H1 (cell line): Measurements from ENCODE around the gene CAPN11. TPM values are rescaled to one million over a fixed set of nuclear protein-coding genes. Genes with fewer than 3 reads are reported as not detected.

ENCODE experiments used
- CTCF ChIA-PET: fragments of 300-600 bp; sonication (Branson Sonifier 250); formaldehyde crosslinking; loops from one replicate; lab custom pipeline; 2021; ENCODE audit not compliant: partially characterized antibody; lab: Charles Lee
- POLR2A ChIA-PET: fragments of 300-600 bp; sonication (Branson Sonifier 250); formaldehyde crosslinking; loops from one replicate; lab custom pipeline; 2021; ENCODE audit warnings: inconsistent platforms; ENCODE audit not compliant: partially characterized antibody; lab: Charles Lee
- DNase-seq, 2 experiments: peaks; one replicate each; pipeline versions ENCODE4 v3.0.0 to v3.0.0-alpha.2; 2010 to 2022; ENCODE audit warnings: low spot score in 2 of 2, low read depth in 1 of 2, mixed read lengths in 1 of 2
- FAIRE-seq: peaks from 2 replicates; lab custom pipeline; 2011; peaks lifted over from hg19 to GRCh38; lab: Jason Lieb, UNC
- H2AFZ ChIP-seq: 2 replicates; pipeline ENCODE4 v1.8.1; 2012; ENCODE audit warnings: low read length, inconsistent platforms
- H2AK5ac ChIP-seq: 2 replicates; pipeline ENCODE4 v1.6.1; 2013; ENCODE audit warnings: low read depth, low read length
- H2BK120ac ChIP-seq: replicated peaks from 2 replicates; pipeline ENCODE3; 2013; ENCODE audit warnings: low read depth, low read length, inconsistent platforms
- H2BK12ac ChIP-seq: 2 replicates; pipeline ENCODE4 v1.6.1; 2013; ENCODE audit warnings: low read depth, low read length
- H2BK15ac ChIP-seq: 2 replicates; pipeline ENCODE4 v1.6.1; 2013; ENCODE audit warnings: low read length
- H2BK20ac ChIP-seq: 2 replicates; pipeline ENCODE4 v1.6.1; 2013; ENCODE audit warnings: low read length
- H2BK5ac ChIP-seq: 2 replicates; pipeline ENCODE4 v1.6.1; 2013; ENCODE audit warnings: low read depth, low read length
- H3K14ac ChIP-seq: 2 replicates; pipeline ENCODE4 v1.6.1; 2013; ENCODE audit warnings: inconsistent platforms; ENCODE audit not compliant: insufficient read length
- H3K18ac ChIP-seq: 2 replicates; pipeline ENCODE4 v1.6.1; 2013; ENCODE audit warnings: low read length; ENCODE audit errors: extremely low read depth
- H3K23ac ChIP-seq: 2 replicates; pipeline ENCODE4 v1.6.1; 2013; ENCODE audit warnings: inconsistent platforms; ENCODE audit not compliant: insufficient read length
- H3K23me2 ChIP-seq: 2 replicates; pipeline ENCODE4 v1.6.1; 2013; ENCODE audit warnings: low read depth, low read length
- H3K27ac ChIP-seq: 2 replicates; pipeline ENCODE4 v1.6.1; 2011; ENCODE audit warnings: low read depth, low read length, inconsistent platforms
- H3K27me3 ChIP-seq, 4 experiments: replicated peaks in 1 of 4; 1 replicate in 1 of 4; 2 replicates in 3 of 4; pipeline versions ENCODE4 v1.6.1 to v1.8.1; 2011 to 2013; ENCODE audit warnings: low read length in 3 of 4, mild to moderate bottlenecking in 3 of 4, inconsistent platforms in 2 of 4, mixed read lengths in 2 of 4, moderate library complexity in 1 of 4; ENCODE audit not compliant: control insufficient read depth in 3 of 4, insufficient read depth in 3 of 4; ENCODE audit errors: extremely low read depth in 1 of 4
- H3K36me3 ChIP-seq, 4 experiments: 2 replicates each; pipeline versions ENCODE4 v1.6.1 to v1.8.1; 2011 to 2013; ENCODE audit warnings: mild to moderate bottlenecking in 4 of 4, low read length in 3 of 4, moderate library complexity in 2 of 4, control low read depth in 1 of 4, inconsistent platforms in 1 of 4; ENCODE audit not compliant: insufficient read depth in 4 of 4, control insufficient read depth in 2 of 4
- H3K4ac ChIP-seq: replicated peaks from 2 replicates; pipeline ENCODE3; 2013; ENCODE audit warnings: low read length, low read depth, mixed read lengths, inconsistent platforms; ENCODE audit not compliant: insufficient read length
- H3K4me1 ChIP-seq, 4 experiments: replicated peaks in 1 of 4; 1 replicate in 1 of 4; 2 replicates in 3 of 4; pipeline versions ENCODE4 v1.6.1 to v1.8.1; 2011 to 2013; ENCODE audit warnings: low read length in 3 of 4, inconsistent platforms in 2 of 4, mixed read lengths in 1 of 4; ENCODE audit not compliant: insufficient read depth in 4 of 4, control insufficient read depth in 3 of 4
- H3K4me2 ChIP-seq, 2 experiments: 2 replicates each; pipeline versions ENCODE4 v1.6.1 to v1.8.1; 2011 to 2013; ENCODE audit warnings: low read depth in 2 of 2, low read length in 2 of 2, control low read depth in 1 of 2, inconsistent platforms in 1 of 2, mild to moderate bottlenecking in 1 of 2; ENCODE audit not compliant: insufficient read depth in 1 of 2
- H3K4me3 ChIP-seq, 4 experiments: fragments of 200-600, 300-600 bp in 1 of 4; sonication (generic), shearing (Covaris generic), sonication (Bioruptor Twin) in 1 of 4; 2 replicates each; pipeline versions ENCODE4 v1.5.1 to v1.8.1; 2011 to 2016; ENCODE audit warnings: low read length in 4 of 4, low read depth in 3 of 4, control low read depth in 2 of 4, inconsistent platforms in 2 of 4, mild to moderate bottlenecking in 2 of 4, mixed read lengths in 1 of 4, moderate library complexity in 1 of 4; ENCODE audit not compliant: insufficient read depth in 2 of 4; ENCODE audit errors: extremely low read depth in 1 of 4
- H3K56ac ChIP-seq: replicated peaks from 2 replicates; pipeline ENCODE3; 2013; ENCODE audit warnings: low read depth, mild to moderate bottlenecking, mixed read lengths, low read length, inconsistent platforms; ENCODE audit not compliant: insufficient read length
- H3K79me1 ChIP-seq: 2 replicates; pipeline ENCODE4 v1.6.1; 2013; ENCODE audit warnings: low read depth, low read length, control low read depth
- H3K79me2 ChIP-seq, 2 experiments: 2 replicates each; pipeline versions ENCODE4 v1.6.1 to v1.8.1; 2012 to 2013; ENCODE audit warnings: low read length in 2 of 2, mild to moderate bottlenecking in 2 of 2, inconsistent platforms in 1 of 2; ENCODE audit not compliant: insufficient read depth in 2 of 2, control insufficient read depth in 1 of 2
- H3K9ac ChIP-seq, 4 experiments: replicated peaks in 1 of 4; 1 replicate in 1 of 4; 2 replicates in 3 of 4; pipeline versions ENCODE4 v1.6.1 to v1.8.1; 2011 to 2013; ENCODE audit warnings: low read depth in 3 of 4, low read length in 3 of 4, control low read depth in 2 of 4, mild to moderate bottlenecking in 2 of 4, moderate library complexity in 2 of 4, inconsistent platforms in 1 of 4; ENCODE audit errors: extremely low read depth in 1 of 4
- H3K9me3 ChIP-seq, 2 experiments: 2 replicates each; pipeline versions ENCODE4 v1.6.1 to v1.8.1; 2012 to 2013; ENCODE audit warnings: mild to moderate bottlenecking in 2 of 2, moderate library complexity in 2 of 2, control low read depth in 1 of 2, inconsistent platforms in 1 of 2, low read depth in 1 of 2, low read length in 1 of 2, mixed read lengths in 1 of 2; ENCODE audit not compliant: insufficient read depth in 2 of 2
- H4K20me1 ChIP-seq, 2 experiments: replicated peaks in 1 of 2; 2 replicates each; pipeline versions ENCODE3 to v1.8.1; 2011 to 2013; ENCODE audit warnings: inconsistent platforms in 2 of 2, low read length in 2 of 2, mild to moderate bottlenecking in 1 of 2; ENCODE audit not compliant: insufficient read depth in 2 of 2, control insufficient read depth in 1 of 2
- H4K5ac ChIP-seq: 2 replicates; pipeline ENCODE4 v1.6.1; 2013; ENCODE audit warnings: low read length, low read depth, mixed read lengths, inconsistent platforms; ENCODE audit not compliant: insufficient read length
- H4K8ac ChIP-seq: 2 replicates; pipeline ENCODE4 v1.8.0; 2013; ENCODE audit warnings: mild to moderate bottlenecking, moderate library complexity, low read length, inconsistent platforms; ENCODE audit not compliant: insufficient read depth; ENCODE audit errors: extremely low read depth
- H4K91ac ChIP-seq: replicated peaks from 2 replicates; pipeline ENCODE3; 2013; ENCODE audit warnings: low read length, mixed read lengths, inconsistent platforms; ENCODE audit not compliant: insufficient read length
- CBX8 ChIP-seq: fragments of 300-800, 300-1000 bp; sonication (generic); IDR thresholded peaks from 2 replicates; pipeline ENCODE4 v1.7.1; 2016; ENCODE audit warnings: low read depth, low read length, borderline replicate concordance
- CHD1 ChIP-seq: IDR thresholded peaks from 2 replicates; pipeline ENCODE4 v1.6.1; 2012; ENCODE audit warnings: low read depth, low read length, improper control_type of control experiment
- CREB1 ChIP-seq: IDR thresholded peaks from 2 replicates; pipeline ENCODE4 v1.6.1; 2012; ENCODE audit warnings: inconsistent platforms
- MAFK ChIP-seq: IDR thresholded peaks from 2 replicates; pipeline ENCODE4 v1.6.1; 2012; ENCODE audit warnings: low read depth, mild to moderate bottlenecking, improper control_type of control experiment, low read length
- PHF8 ChIP-seq: fragments of 200-600 bp; sonication (generic); conservative IDR thresholded peaks from 2 replicates; pipeline ENCODE4 v1.7.1; 2012; ENCODE audit warnings: low read depth, mild to moderate bottlenecking, inconsistent platforms, low read length, moderate library complexity
- POLR2AphosphoS5 ChIP-seq: IDR thresholded peaks from 2 replicates; pipeline ENCODE4 v1.6.1; 2011; ENCODE audit warnings: low read depth, low read length
- RAD21 ChIP-seq, 2 experiments: IDR thresholded peaks in 1 of 2; conservative IDR thresholded peaks in 1 of 2; 2 replicates each; pipeline ENCODE4 v1.6.1; 2011; ENCODE audit warnings: low read depth in 2 of 2, low read length in 2 of 2, improper control_type of control experiment in 1 of 2, inconsistent platforms in 1 of 2, mild to moderate bottlenecking in 1 of 2, moderate library complexity in 1 of 2
- RBBP5 ChIP-seq: IDR thresholded peaks from 2 replicates; pipeline ENCODE4 v1.7.1; 2012; ENCODE audit warnings: low read depth, mild to moderate bottlenecking, inconsistent platforms, low read length, moderate library complexity, borderline replicate concordance
- SIRT6 ChIP-seq: IDR thresholded peaks from one replicate; pipeline ENCODE4 v1.7.1; 2012; ENCODE audit warnings: low read length, inconsistent platforms
- TCF12 ChIP-seq: IDR thresholded peaks from 2 replicates; pipeline ENCODE4 v1.6.1; 2011; ENCODE audit warnings: low read depth, mild to moderate bottlenecking, low read length
- WGBS, 2 experiments: shearing (Covaris generic) in 1 of 2; methylation state at CpG; one replicate each; pipeline versions ENCODE4 v1.1.6 to v1.1.7; 2013 to 2015; ENCODE audit warnings: low lambda C conversion rate in 2 of 2, mixed read lengths in 2 of 2, inconsistent platforms in 1 of 2, low coverage in 1 of 2, missing lambda C conversion rate in 1 of 2; ENCODE audit not compliant: insufficient replicate concordance in 2 of 2, insufficient coverage in 1 of 2, insufficient read length in 1 of 2; ENCODE audit errors: extremely low coverage in 1 of 2, missing lambda C conversion rate in 1 of 2; 5-methylcytosine and 5-hydroxymethylcytosine counted together
- polyA plus RNA-seq, 7 experiments: library from polyadenylated mRNA; depleted of rRNA in 3 of 7; stranded (reverse) in 5 of 7; unstranded in 2 of 7; fragments of >200 nt in 5 of 7; fragments of 200-250 nt in 2 of 7; gene quantifications; 1 replicate in 5 of 7; 2 replicates in 1 of 7; 4 replicates in 1 of 7; pipeline versions ENCODE4 v1.2.1 to v1.2.3, GENCODE V29; 2011 to 2013; ENCODE audit warnings: missing spikeins in 2 of 7, mixed read lengths in 2 of 7
- total RNA-seq: library from RNA; stranded (reverse); fragmentation: NEBNext Ultra II Directional; extraction: Animal tissue kit (Norgen Biotek cat#: 25700); gene quantifications from 2 replicates; pipeline ENCODE4 v1.2.1, GENCODE V29; 2021

Gene CAPN11
- total and polyA plus RNA-seq, 2 of the 8 experiments (the other 6 are each of a cell fraction or from before 2014, with no cell fraction given) = 0.95 to 0.97 TPM

DNA sequence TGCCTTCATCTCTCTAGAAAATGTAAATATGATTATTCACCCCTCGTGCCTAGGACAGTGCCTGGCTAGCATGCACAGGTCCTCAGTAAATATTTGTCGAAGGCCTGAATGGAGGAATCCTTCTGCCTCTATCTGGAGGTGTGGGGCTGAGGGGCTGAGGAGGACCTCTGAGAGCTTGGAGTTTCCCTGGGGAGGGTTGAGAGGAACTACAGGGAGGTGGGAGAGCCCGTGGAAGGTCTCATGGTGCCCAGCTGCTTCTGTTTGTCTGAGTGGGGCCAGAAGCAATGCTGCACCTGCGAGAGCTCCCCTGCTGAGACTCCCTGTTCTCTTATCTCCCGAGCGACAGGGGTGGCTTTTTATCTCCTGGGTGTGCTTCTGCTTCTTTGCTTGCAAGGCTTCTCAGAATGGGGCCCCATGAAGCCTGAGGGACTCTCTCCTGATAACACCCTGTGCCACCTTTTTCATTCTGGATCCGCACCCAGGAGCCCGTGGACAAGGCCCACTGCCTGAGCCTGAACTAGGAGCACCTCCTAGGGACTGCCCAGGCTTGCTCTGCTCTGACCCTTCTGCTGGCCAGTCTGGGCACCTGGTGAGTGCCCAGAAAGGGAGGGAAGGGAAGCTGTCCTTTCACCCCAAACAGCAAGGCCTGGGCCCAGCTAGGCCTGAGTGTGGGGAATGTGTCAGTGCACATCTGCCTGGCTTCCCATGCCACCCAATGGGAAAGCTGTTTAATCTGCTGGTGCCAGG lies 67.1 kb downstream of the CAPN11 start:
- H3K4ac ChIP-seq = peak overlapping the region; percentile 49
- H3K18ac ChIP-seq = peak overlapping the region; percentile 78; the same call in 1 of the 2 replicates
- peaks cover 10 to 48% of the 10 kb centered on the region in 2 experiments; a peak in 3 of 4 replicates for H3K79me2 ChIP-seq
- WGBS, 2 experiments = 83% methylated on average over 8 of the region's 8 CpGs; no CpG with 5 or more reads in 1 of the 2 experiments
- no peak overlapping the region for H2AK5ac ChIP-seq
- no peaks in the 10 kb centered on the region for H3K9me3 ChIP-seq
- peaks cover 15 to 45% (median 34%) of the 10 kb centered on the region in 4 experiments for H3K4me1 ChIP-seq
- ChIA-PET CTCF (interaction anchor here (1.0 to 19.4 kb wide), 9 partner anchors 10 to 129 kb away, joined by 4 to 287 read pairs (median 14); partner anchors contain the start of genes HSP90AB1 and SLC35B2), POLR2A (interaction anchor here (0.8 to 21.0 kb wide), 13 partner anchors 10 to 101 kb away, joined by 3 to 477 read pairs (median 13); partner anchors contain the start of genes HSP90AB1 and SLC35B2)
- peak overlapping the region; percentile 4; the same call in 1 of the 2 replicates for H4K8ac ChIP-seq
- TF ChIP-seq TCF12 = no peak
- no peak for TF ChIP-seq CBX8
- TF ChIP-seq CREB1 = no peak
- no peak for TF ChIP-seq MAFK
- TF ChIP-seq RAD21 (IDR thresholded peaks at IDR 0.05 in 1 of 2, conservative IDR thresholded peaks at IDR 0.05 in 1 of 2; ENCODE audit: low read depth in 2 of 2, low read length in 2 of 2) = no peak
- no peak for TF ChIP-seq SIRT6
- TF ChIP-seq CHD1 = no peak
- TF ChIP-seq POLR2AphosphoS5 = no peak
- TF ChIP-seq PHF8 = no peak
- no peak for TF ChIP-seq RBBP5
- peaks cover 10 to 27% (median 20%) of the 10 kb centered on the region in 4 experiments; a peak in 7 of 8 replicates for H3K36me3 ChIP-seq
- peaks cover 30 to 43% of the 10 kb centered on the region in 2 experiments for H4K20me1 ChIP-seq
- no peaks in the 10 kb centered on the region for H3K27me3 ChIP-seq
- H2BK120ac ChIP-seq = no peak overlapping the region
- no peak overlapping the region for H3K23ac ChIP-seq
- no peak overlapping the region for H2BK15ac ChIP-seq
- H2AFZ ChIP-seq = no peak overlapping the region
- H3K23me2 ChIP-seq = peaks cover 16% of the 10 kb centered on the region
- H3K9ac ChIP-seq = no peak overlapping the region
- H2BK5ac ChIP-seq = no peak overlapping the region
- H2BK12ac ChIP-seq = no peak overlapping the region
- no peak overlapping the region for H4K91ac ChIP-seq
- peak overlapping the region; percentile 94 to 95 for H3K4me2 ChIP-seq
- no peak overlapping the region for H4K5ac ChIP-seq
- H2BK20ac ChIP-seq = no peak overlapping the region
- no peak overlapping the region; the same call in 1 of the 2 replicates for H3K27ac ChIP-seq
- FAIRE-seq = no peak
- peaks cover 25% of the 10 kb centered on the region for H3K79me1 ChIP-seq
- H3K14ac ChIP-seq = no peak overlapping the region
- no peak overlapping the region for H3K56ac ChIP-seq
- no peak for DNase-seq
- H3K4me3 ChIP-seq = peak overlapping the region in 1 of 4 experiments; percentile 29; a peak in 1 of 8 replicates
